BLaER1 (cell line): ENCODE data around the gene IBTK.
"Not testable (repeated sequence)": the region's sequence is repeated elsewhere in the genome, so short reads cannot be mapped to it uniquely, and the experiment has no call there.

ENCODE experiments used
- H3K27ac ChIP-seq: shearing (Covaris generic); formaldehyde crosslinking; 2 replicates; pipeline ENCODE4 v1.8.1; 2022
- H3K27me3 ChIP-seq: shearing (Covaris generic); formaldehyde crosslinking; 2 replicates; pipeline ENCODE4 v1.8.1; 2022
- H3K36me3 ChIP-seq: shearing (Covaris generic); formaldehyde crosslinking; 2 replicates; pipeline ENCODE4 v1.8.1; 2022
- H3K4me1 ChIP-seq: shearing (Covaris generic); formaldehyde crosslinking; 2 replicates; pipeline ENCODE4 v1.8.1; 2022
- H3K4me2 ChIP-seq: shearing (Covaris generic); formaldehyde crosslinking; 2 replicates; pipeline ENCODE4 v1.8.1; 2022
- H3K4me3 ChIP-seq: shearing (Covaris generic); formaldehyde crosslinking; 2 replicates; pipeline ENCODE4 v1.8.1; 2022
- H3K9ac ChIP-seq: shearing (Covaris generic); formaldehyde crosslinking; 2 replicates; pipeline ENCODE4 v1.8.1; 2022
- H3K9me3 ChIP-seq: shearing (Covaris generic); formaldehyde crosslinking; 2 replicates; pipeline ENCODE4 v1.8.1; 2022
- H4K20me1 ChIP-seq: shearing (Covaris generic); formaldehyde crosslinking; 2 replicates; pipeline ENCODE4 v1.8.1; 2022
- Cebpa-rat ChIP-seq: shearing (Covaris generic); IDR thresholded peaks from 2 replicates; pipeline ENCODE4 v1.8.1; 2022

IBTK gene

DNA sequence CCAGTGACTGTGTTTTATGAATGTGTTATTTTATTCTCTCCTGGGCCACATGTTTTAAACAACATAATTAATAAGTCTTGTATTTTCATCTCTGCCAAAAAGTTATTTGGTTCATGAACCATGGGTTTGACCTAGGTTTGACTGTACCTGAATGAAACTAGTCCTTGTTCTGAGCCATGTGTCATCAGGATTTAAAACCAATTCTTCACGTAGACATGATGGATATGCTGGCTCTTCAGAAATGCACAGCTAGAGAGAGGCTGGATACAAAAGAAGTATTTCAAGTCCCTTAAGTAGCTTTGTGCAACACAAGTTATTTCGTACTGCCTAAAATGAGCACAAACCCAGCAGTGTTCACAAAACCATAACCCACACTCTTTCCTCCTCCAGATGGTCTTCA, 116.1 kb downstream of the IBTK start:
- H3K27ac ChIP-seq = no peak overlapping the region
- H3K4me1 ChIP-seq = no peaks in the 10 kb centered on the region
- no peaks in the 10 kb centered on the region for H3K36me3 ChIP-seq
- no peaks in the 10 kb centered on the region for H3K9me3 ChIP-seq
- H3K4me2 ChIP-seq = no peak overlapping the region
- H3K27me3 ChIP-seq = no peaks in the 10 kb centered on the region
- H3K4me3 ChIP-seq = no peak overlapping the region
- no peak for TF ChIP-seq Cebpa-rat
- no peak overlapping the region for H3K9ac ChIP-seq
- H4K20me1 ChIP-seq = no peaks in the 10 kb centered on the region

DNA sequence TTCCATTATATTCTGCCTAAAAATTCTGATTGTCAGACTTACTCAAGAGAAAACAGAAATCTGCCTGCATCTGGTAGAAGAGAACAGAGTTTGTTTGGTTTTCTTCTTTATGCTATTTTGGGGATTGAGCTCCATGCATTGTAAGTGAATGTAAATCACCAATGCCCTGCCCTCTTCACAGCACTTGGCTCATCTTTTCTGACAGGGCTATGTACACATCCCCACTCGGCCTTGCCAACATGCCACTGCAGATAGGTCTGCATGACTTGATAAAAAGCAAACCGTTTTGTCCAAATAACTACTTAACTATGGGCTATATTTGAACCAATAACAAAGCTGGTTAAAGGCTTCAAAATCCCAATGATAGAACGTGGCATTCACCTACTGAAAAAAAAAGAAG, 117.7 kb downstream of the IBTK start:
- H3K4me1 ChIP-seq = no peaks in the 10 kb centered on the region
- H3K27me3 ChIP-seq = no peaks in the 10 kb centered on the region
- H3K4me2 ChIP-seq = no peak overlapping the region
- no peak overlapping the region for H3K9ac ChIP-seq
- no peaks in the 10 kb centered on the region for H3K9me3 ChIP-seq
- no peak for TF ChIP-seq Cebpa-rat
- no peak overlapping the region for H3K27ac ChIP-seq
- H3K4me3 ChIP-seq = no peak overlapping the region
- no peaks in the 10 kb centered on the region for H4K20me1 ChIP-seq
- no peaks in the 10 kb centered on the region for H3K36me3 ChIP-seq

DNA sequence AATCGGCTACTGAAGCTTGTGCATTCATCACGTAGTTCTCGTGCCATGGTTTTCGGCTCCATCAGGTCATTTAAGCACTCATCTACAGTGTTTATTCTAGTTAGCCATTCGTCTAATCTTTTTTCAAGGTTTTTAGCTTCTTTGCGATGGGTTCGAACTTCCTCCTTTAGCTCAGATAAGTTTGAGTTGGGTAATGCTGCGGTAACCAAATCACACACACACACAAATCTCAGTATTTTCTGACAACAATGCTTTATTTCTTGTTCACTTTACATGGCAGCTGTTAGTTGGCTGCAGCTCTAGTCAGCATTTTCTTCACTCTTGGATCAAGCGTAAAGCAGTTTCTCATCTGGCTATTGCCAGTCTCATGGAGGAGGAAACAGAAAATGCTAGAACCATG, 118.6 kb downstream of the IBTK start:
- H3K36me3 ChIP-seq, H3K4me1 ChIP-seq, H3K9me3 ChIP-seq, H3K9ac ChIP-seq, H3K27me3 ChIP-seq, H3K27ac ChIP-seq, H3K4me3 ChIP-seq, H4K20me1 ChIP-seq, H3K4me2 ChIP-seq: not testable (repeated sequence)

DNA sequence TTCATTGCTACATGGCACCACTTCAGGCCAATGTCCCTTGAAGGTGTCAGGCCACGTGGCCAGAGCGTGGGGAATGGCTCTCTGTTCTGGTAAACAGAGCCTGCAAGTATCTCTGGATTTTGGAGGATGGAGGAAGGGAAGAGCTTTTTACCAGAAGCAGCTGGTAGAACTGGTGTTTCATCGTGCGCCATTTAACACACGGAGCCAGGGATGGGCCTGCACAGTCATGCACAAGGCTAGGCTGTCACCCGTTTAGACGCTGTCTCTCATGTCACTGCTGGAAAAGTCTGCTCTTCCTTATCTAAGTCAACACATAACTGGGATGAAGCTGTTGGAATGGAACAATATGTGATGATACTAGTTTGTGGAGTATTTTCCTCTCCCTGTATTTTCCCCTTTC, 123.9 kb downstream of the IBTK start:
- no peaks in the 10 kb centered on the region for H3K9me3 ChIP-seq
- no peak overlapping the region for H3K27ac ChIP-seq
- H4K20me1 ChIP-seq = no peaks in the 10 kb centered on the region
- H3K27me3 ChIP-seq = no peaks in the 10 kb centered on the region
- no peak for TF ChIP-seq Cebpa-rat
- no peaks in the 10 kb centered on the region for H3K4me1 ChIP-seq
- H3K4me2 ChIP-seq = no peak overlapping the region
- H3K36me3 ChIP-seq = no peaks in the 10 kb centered on the region
- no peak overlapping the region for H3K9ac ChIP-seq
- H3K4me3 ChIP-seq = no peak overlapping the region
